Uterus (tissue), 2 donors: ENCODE measurements around the gene HCFC2.

ENCODE experiments used
- CTCF ChIP-seq, 4 experiments: fragments of 200-600 bp in 2 of 4; fragments of 450-650 bp in 2 of 4; sonication (generic) in 2 of 4; IDR thresholded peaks; one replicate each; pipeline ENCODE4 v1.5.1; 2016 to 2019; ENCODE audit warnings: antibody characterized with exemption in 4 of 4, mild to moderate bottlenecking in 2 of 4, moderate library complexity in 1 of 4
- POLR2A ChIP-seq, 2 donors: fragments of 450-650 bp; IDR thresholded peaks; one replicate each; pipeline ENCODE4 v1.6.1; 2016; ENCODE audit warnings: antibody characterized with exemption in 2 of 2, mild to moderate bottlenecking in 1 of 2, moderate library complexity in 1 of 2

GRCh38 chr12:104064842-104065427, 604 bp downstream of the HCFC2 start:
- no peak for TF ChIP-seq POLR2A (IDR thresholded peaks at IDR 0.05)
- no peak for TF ChIP-seq CTCF (IDR thresholded peaks at IDR 0.05)
